K562 (cell line): ENCODE measurements around the gene WFDC9. TPM values are rescaled to one million over a fixed set of nuclear protein-coding genes. Genes with fewer than 3 reads are reported as not detected.

Experiments
- HNRNPH1 ChIP-seq: fragments of 200-400 bp; formaldehyde crosslinking; optimal IDR thresholded peaks from 2 replicates; pipeline ENCODE3; 2017; ENCODE audit warnings: low read depth, mild to moderate bottlenecking, low read length, moderate library complexity
- KLF1 ChIP-seq: fragments of 450-650 bp; IDR thresholded peaks from 2 replicates; pipeline ENCODE4 v1.6.1; 2016; ENCODE audit warnings: missing genetic modification characterization, missing compliant biosample characterization
- PML ChIP-seq: IDR thresholded peaks from 2 replicates; pipeline ENCODE4 v1.6.1; 2012; ENCODE audit warnings: low read length, inconsistent platforms
- RAD21 ChIP-seq, 2 experiments: fragments of 250-450 bp in 1 of 2; fragments of 450-650 bp in 1 of 2; sonication (Bioruptor Pico) in 1 of 2; formaldehyde crosslinking in 1 of 2; IDR thresholded peaks in 1 of 2; conservative IDR thresholded peaks in 1 of 2; 2 replicates each; pipeline versions ENCODE4 v1.4.0 to v1.8.0; 2020 to 2022; ENCODE audit warnings: mild to moderate bottlenecking in 2 of 2, moderate library complexity in 1 of 2
- RB1 ChIP-seq: fragments of 450-650 bp; IDR thresholded peaks from 2 replicates; pipeline ENCODE4 v1.6.1; 2017; ENCODE audit warnings: low read depth, mild to moderate bottlenecking
- RBM17 ChIP-seq: fragments of 200-400 bp; formaldehyde crosslinking; IDR thresholded peaks from 2 replicates; pipeline ENCODE4 v1.6.1; 2017; ENCODE audit warnings: low read depth, mild to moderate bottlenecking, low read length, borderline replicate concordance
- RBM39 ChIP-seq: fragments of 200-400 bp; formaldehyde crosslinking; optimal IDR thresholded peaks from 2 replicates; pipeline ENCODE3; 2018; ENCODE audit warnings: low read depth, low read length
- REST ChIP-seq, 2 experiments: fragments of 450-650 bp; formaldehyde crosslinking in 1 of 2; IDR thresholded peaks; 2 replicates each; pipeline versions ENCODE4 v1.4.0 to v1.6.1; 2014 to 2020; ENCODE audit warnings: mild to moderate bottlenecking in 2 of 2, borderline replicate concordance in 1 of 2, low read depth in 1 of 2
- RREB1 ChIP-seq: fragments of 250-450 bp; sonication (Bioruptor Pico); IDR thresholded peaks from 2 replicates; pipeline ENCODE4 v1.4.0; 2020
- SAFB ChIP-seq: fragments of 200-400 bp; formaldehyde crosslinking; IDR thresholded peaks from 2 replicates; pipeline ENCODE4 v1.6.1; 2017; ENCODE audit warnings: low read depth, low read length, borderline replicate concordance
- SPI1 ChIP-seq: IDR thresholded peaks from 2 replicates; pipeline ENCODE4 v1.6.1; 2011; ENCODE audit warnings: low read depth, low read length, control low read depth, borderline replicate concordance
- STAG1 ChIP-seq: sonication (generic); formaldehyde crosslinking; IDR thresholded peaks from 2 replicates; pipeline ENCODE4 v1.5.0; 2020; ENCODE audit warnings: missing genetic modification reagents, borderline replicate concordance
- polyA plus RNA-seq, 8 experiments: library from polyadenylated mRNA; depleted of rRNA in 4 of 8; stranded (reverse) in 5 of 8; unstranded in 3 of 8; fragments of >200 nt; fragmentation: Nextera tagmentation in 2 of 8; fragmentation: Illumina TruSeq in 1 of 8; extraction: Ambion mirVana in 2 of 8; extraction: Trizol in 1 of 8; gene quantifications; 2 replicates each; pipeline versions ENCODE4 v1.2.1 to v1.2.3, GENCODE V29; 2011 to 2014; ENCODE audit warnings: inconsistent platforms in 1 of 8, missing spikeins in 1 of 8
- total RNA-seq, 7 experiments: library from RNA; depleted of rRNA in 6 of 7; stranded (reverse); fragments of >200 nt in 6 of 7; fragmentation: Illumina TruSeq in 2 of 7; extraction: Trizol in 2 of 7; gene quantifications; 2 replicates each; pipeline versions ENCODE4 v1.2.1 to v1.2.3, GENCODE V29; 2011 to 2021; ENCODE audit warnings: low replicate concordance in 1 of 7

Gene WFDC9
- total and polyA plus RNA-seq, 9 of the 15 experiments (the other 6 are each of a cell fraction or from before 2014, with no cell fraction given): not detected

GRCh38 chr20:45629496-45630100 is 1.5 kb downstream of the WFDC9 start, which contains the start of gene WFDC10A (continued):
- TF ChIP-seq RREB1 (CRISPR knock-in tag): no peak
- no peak for TF ChIP-seq RBM39
- TF ChIP-seq SAFB: no peak
- peak; percentile 15; the same call in 1 of the 2 replicates for TF ChIP-seq STAG1
- peak in 1 of 2 experiments; percentile 39; a peak in 3 of 4 replicates for TF ChIP-seq RAD21 (CRISPR knock-in tag; conservative IDR thresholded peaks at IDR 0.05 in 1 of 2, IDR thresholded peaks at IDR 0.05 in 1 of 2)
- TF ChIP-seq SPI1: peak; percentile 79
- TF ChIP-seq HNRNPH1: no peak
- no peak for TF ChIP-seq RBM17
- peak; percentile 26; the same call in 1 of the 2 replicates for TF ChIP-seq REST (IDR thresholded peaks at IDR 0.05; ENCODE audit: borderline replicate concordance)
- TF ChIP-seq REST (CRISPR knock-in tag; IDR thresholded peaks at IDR 0.05; ENCODE audit: low read depth): no peak
- no peak for TF ChIP-seq KLF1 (tag)
- no peak for TF ChIP-seq PML
- TF ChIP-seq RB1: peak; percentile 22; the same call in 1 of the 2 replicates
